Thoracic aorta (tissue), 2 donors: Measurements from ENCODE around the gene RCAN2. TPM values are rescaled to one million over a fixed set of nuclear protein-coding genes. Genes with fewer than 3 reads are reported as not detected.

Source experiments
- ATAC-seq: fragments of 150-250 bp; one replicate; pipeline ENCODE4 v1.8.0; 2017; ENCODE audit warnings: low read depth; ENCODE audit not compliant: insufficient number of reproducible peaks, low FRiP score
- DNase-seq: peaks from one replicate; pipeline ENCODE4 v3.0.0-alpha.2; 2020; ENCODE audit warnings: low spot score
- H3K27ac ChIP-seq, 2 donors: fragments of 200-600 bp; sonication (generic); 1 replicate in 1 of 2; 2 replicates in 1 of 2; pipeline ENCODE4 v1.5.1; 2016; ENCODE audit warnings: mild to moderate bottlenecking in 2 of 2, moderate library complexity in 2 of 2
- H3K27me3 ChIP-seq: fragments of 200-600 bp; sonication (generic); replicated peaks from 2 replicates; pipeline ENCODE4 v1.6.0; 2016; ENCODE audit warnings: mild to moderate bottlenecking; ENCODE audit not compliant: insufficient read depth
- H3K36me3 ChIP-seq: fragments of 200-600 bp; sonication (generic); one replicate; pipeline ENCODE4 v1.5.1; 2016
- H3K4me1 ChIP-seq, 2 donors: fragments of 200-600 bp; sonication (generic); 1 replicate in 1 of 2; 2 replicates in 1 of 2; pipeline versions ENCODE4 v1.5.1 to v1.6.0; 2016; ENCODE audit warnings: low read depth in 2 of 2, mild to moderate bottlenecking in 1 of 2; ENCODE audit not compliant: control insufficient read depth in 1 of 2
- H3K4me3 ChIP-seq: fragments of 200-600 bp; sonication (generic); 2 replicates; pipeline ENCODE4 v1.5.1; 2016; ENCODE audit warnings: mild to moderate bottlenecking
- H3K9me3 ChIP-seq: fragments of 200-600 bp; sonication (generic); 2 replicates; pipeline ENCODE4 v1.5.1; 2016
- CTCF ChIP-seq: fragments of 200-600 bp; sonication (generic); IDR thresholded peaks from one replicate; pipeline ENCODE4 v1.5.1; 2019; ENCODE audit warnings: antibody characterized with exemption
- total RNA-seq, 2 donors: library from RNA; depleted of rRNA; stranded (reverse); fragments of >200 nt; gene quantifications; one replicate each; pipeline versions ENCODE4 v1.1.0 to v1.2.3, GENCODE V29; 2016

The RCAN2 gene
- total RNA-seq, 2 donors from 2014 or later = 126 to 289 TPM

DNA sequence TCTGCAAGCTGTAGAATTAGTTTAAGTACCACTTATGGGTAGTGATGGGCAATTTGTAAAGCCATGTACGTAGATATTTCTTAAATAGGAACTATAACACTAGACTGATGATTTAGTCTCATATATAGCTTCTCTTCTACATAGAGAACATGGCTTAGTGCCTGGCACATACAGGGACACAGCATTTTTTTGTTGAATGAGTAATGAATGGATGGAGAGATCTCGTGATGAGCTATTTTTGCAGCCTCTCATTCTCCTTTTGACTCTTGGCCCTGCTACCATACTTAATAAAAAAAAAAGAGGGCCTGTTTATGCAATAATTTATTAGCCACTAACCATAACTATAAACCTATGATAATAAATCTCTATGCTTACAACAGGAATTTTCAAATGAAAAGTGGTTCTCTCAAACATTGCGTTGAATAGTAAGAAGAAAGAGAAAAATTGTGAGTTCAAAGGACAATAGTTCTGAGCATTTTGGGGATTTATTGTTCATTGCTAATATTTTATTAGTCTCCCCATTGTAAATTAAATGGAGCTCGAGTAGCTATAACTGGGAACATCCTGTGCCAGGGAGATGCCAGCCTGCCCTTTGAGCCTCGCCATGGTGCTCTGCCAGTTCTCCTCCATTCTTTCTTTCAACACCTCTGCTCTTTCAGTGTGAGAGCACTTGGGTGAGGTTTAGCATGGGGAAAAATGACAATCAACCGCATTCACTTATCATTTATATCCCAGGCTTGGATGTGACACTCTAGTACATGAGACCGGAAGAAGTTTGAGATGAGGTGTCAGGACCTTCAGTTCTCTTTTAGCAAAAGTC lies 14.7 kb upstream of the RCAN2 start:
- no peak for ATAC-seq
- TF ChIP-seq CTCF = no peak
- no peak for DNase-seq
- peaks cover 32 to 95% of the 10 kb centered on the region in 2 donors for H3K4me1 ChIP-seq
- H3K4me3 ChIP-seq = no peak overlapping the region
- H3K9me3 ChIP-seq = no peaks in the 10 kb centered on the region
- H3K27me3 ChIP-seq = no peaks in the 10 kb centered on the region
- H3K27ac ChIP-seq = peak overlapping the region; percentile 87 to 92
- no peaks in the 10 kb centered on the region for H3K36me3 ChIP-seq

DNA sequence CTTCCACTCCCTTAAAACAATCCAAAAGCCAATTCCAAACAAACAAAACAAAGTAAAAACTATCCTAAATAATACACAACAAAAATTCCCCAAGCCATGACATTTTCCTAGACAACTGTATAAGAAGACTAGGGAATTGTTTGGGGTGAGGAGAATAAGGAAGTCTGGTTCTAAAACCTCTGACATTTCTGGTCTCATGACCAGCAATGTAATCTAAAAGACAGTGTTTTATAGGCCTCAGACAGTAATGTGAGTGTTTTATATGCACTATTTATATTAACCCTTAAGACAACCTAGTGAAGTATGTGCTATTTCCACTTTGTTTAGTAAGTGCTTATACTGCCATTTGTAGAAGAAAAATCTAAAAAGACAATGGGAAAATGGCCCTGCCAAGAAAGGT lies 13.0 kb upstream of the RCAN2 start:
- H3K27me3 ChIP-seq = no peaks in the 10 kb centered on the region
- TF ChIP-seq CTCF = no peak
- ATAC-seq (no peak), DNase-seq (no peak)
- H3K36me3 ChIP-seq = no peaks in the 10 kb centered on the region
- H3K27ac ChIP-seq = peak overlapping the region; percentile 87 to 92
- no peak overlapping the region for H3K4me3 ChIP-seq
- H3K9me3 ChIP-seq = no peaks in the 10 kb centered on the region
- peaks cover 22 to 90% of the 10 kb centered on the region in 2 donors for H3K4me1 ChIP-seq

DNA sequence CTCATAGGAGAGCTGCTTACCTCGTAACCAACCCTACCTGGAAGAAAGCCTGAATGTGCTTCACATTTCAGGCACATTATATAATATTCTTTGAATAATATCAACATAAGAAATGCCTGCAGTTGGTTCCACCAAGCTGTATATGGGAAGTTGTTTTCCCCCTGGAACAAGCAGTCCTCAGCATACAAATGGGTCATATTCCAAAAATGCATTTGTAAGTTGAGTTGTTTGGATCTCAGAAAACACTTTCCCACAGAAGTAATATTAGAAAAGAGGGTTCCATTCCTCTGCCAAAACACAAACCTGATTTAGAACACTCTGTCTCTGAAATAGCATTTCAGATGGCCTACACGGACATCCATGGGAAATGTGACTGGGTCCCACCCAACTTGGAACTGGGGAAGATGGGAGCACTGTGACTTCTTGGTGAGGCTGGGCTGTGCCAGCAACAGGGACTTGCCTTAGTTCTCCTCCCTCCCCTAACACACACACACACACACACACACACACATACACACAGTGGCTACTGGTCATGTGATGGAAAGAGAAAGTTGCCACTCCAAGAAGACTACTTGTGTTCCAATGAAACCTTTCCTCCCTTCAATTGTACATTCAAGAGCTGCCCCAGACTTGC lies 11.4 kb upstream of the RCAN2 start:
- no peak for TF ChIP-seq CTCF
- peaks cover 15 to 81% of the 10 kb centered on the region in 2 donors for H3K4me1 ChIP-seq
- DNase-seq (no peak), ATAC-seq (no peak)
- no peak overlapping the region for H3K4me3 ChIP-seq
- peak overlapping the region; percentile 87 to 92 for H3K27ac ChIP-seq
- no peaks in the 10 kb centered on the region for H3K27me3 ChIP-seq
- no peaks in the 10 kb centered on the region for H3K9me3 ChIP-seq
- no peaks in the 10 kb centered on the region for H3K36me3 ChIP-seq

- Histone ChIP-seq H3K27ac (peak overlapping the region; percentile 87 to 92), H3K9me3 (no peaks in the 10 kb centered on the region), H3K27me3 (no peaks in the 10 kb centered on the region), H3K36me3 (no peaks in the 10 kb centered on the region), H3K4me3 (no peak overlapping the region), H3K4me1 (peaks cover 15 to 72% of the 10 kb centered on the region in 2 donors)
- DNase-seq = no peak
- ATAC-seq = peak; percentile 45
- no peak for TF ChIP-seq CTCF
Measured at GRCh38 chr6:46501136-46502089, 10.2 kb upstream of the RCAN2 start.

DNA sequence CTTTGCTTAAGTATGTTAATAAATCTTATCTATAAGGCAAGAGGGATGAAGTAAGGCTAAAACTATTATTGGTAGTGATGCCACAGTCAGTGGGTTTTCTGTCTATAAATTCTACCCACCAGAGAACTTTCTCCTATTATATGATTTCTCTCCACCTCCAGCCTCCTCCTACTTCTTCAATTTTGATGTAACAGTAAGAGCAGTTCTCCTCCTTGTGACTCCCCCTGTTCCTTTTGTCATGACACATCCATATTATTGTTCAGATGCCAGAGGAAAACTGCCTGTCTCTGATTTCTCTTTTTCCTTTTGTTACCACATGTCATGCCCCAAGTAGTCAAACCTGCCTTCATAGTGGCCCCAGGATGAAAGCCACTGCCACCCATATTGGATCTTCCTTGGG lies 9.1 kb upstream of the RCAN2 start:
- no peak for TF ChIP-seq CTCF
- ATAC-seq = no peak
- H3K27ac ChIP-seq = peak overlapping the region; percentile 58 to 92

More for the DNA sequence above, 9.1 kb upstream of the RCAN2 start:
- Histone ChIP-seq H3K27me3 (no peaks in the 10 kb centered on the region), H3K4me1 (peaks cover 15 to 62% of the 10 kb centered on the region in 2 donors), H3K36me3 (no peaks in the 10 kb centered on the region), H3K4me3 (no peak overlapping the region), H3K9me3 (no peaks in the 10 kb centered on the region)
- DNase-seq = no peak
